K562 (cell line): ENCODE results near the gene PRKCQ. TPM values are rescaled to one million over a fixed set of nuclear protein-coding genes. Genes with fewer than 3 reads are reported as not detected.

Experiments used
- ATAC-seq: fragments of 200-7000 bp; cut with Tn5 transposase; 3 replicates; pipeline ENCODE4 v1.9.1; 2020; ENCODE audit warnings: moderate library complexity
- BruUV-seq: library from RNA; stranded (reverse); fragments of 400-500 nt; replicated peaks from 2 replicates; lab custom pipeline; 2021; lab: Mats Ljungman, UMichigan
- CTCF ChIA-PET: fragments of 300-600 bp; formaldehyde crosslinking; extraction: SDS; loops from one replicate; lab custom pipeline; 2021; ENCODE audit warnings: low intra/inter-chr PET ratio; lab: Yijun Ruan, JAX
- POLR2A ChIA-PET: fragments of 300-600, 350-650 bp; sonication (Branson Sonifier 250); formaldehyde crosslinking; extraction: SDS; loops from one replicate; lab custom pipeline; 2021; ENCODE audit warnings: antibody characterized with exemption, inconsistent platforms; lab: Yijun Ruan, JAX
- DNase-seq, 4 experiments: peaks; one replicate each; pipeline versions ENCODE4 v3.0.0 to v3.0.0-alpha.2; 2011 to 2018; ENCODE audit warnings: low spot score in 3 of 4, mixed read lengths in 3 of 4; ENCODE audit errors: extremely low read depth in 1 of 4
- FAIRE-seq: peaks from 2 replicates; lab custom pipeline; 2011; peaks lifted over from hg19 to GRCh38; lab: Jason Lieb, UNC
- H2AFZ ChIP-seq: 2 replicates; pipeline ENCODE4 v1.6.0; 2011; ENCODE audit warnings: low read depth, low read length, control low read depth, inconsistent platforms
- H3K27ac ChIP-seq: fragments of 200-600 bp; 3 replicates; pipeline ENCODE4 v1.8.0; 2011; ENCODE audit warnings: low read depth, mild to moderate bottlenecking, control low read depth, inconsistent platforms, low read length, moderate library complexity, mixed read lengths; ENCODE audit errors: extremely low read depth
- H3K27me3 ChIP-seq, 2 experiments: fragments of 300-600 bp in 1 of 2; 2 replicates in 1 of 2; 3 replicates in 1 of 2; pipeline versions ENCODE4 v1.6.0 to v1.8.0; 2011; ENCODE audit warnings: inconsistent platforms in 2 of 2, low read length in 2 of 2, mild to moderate bottlenecking in 1 of 2, mixed read lengths in 1 of 2, moderate library complexity in 1 of 2; ENCODE audit not compliant: control insufficient read depth in 2 of 2, insufficient read depth in 2 of 2
- H3K36me3 ChIP-seq: fragments of 300-600 bp; 3 replicates; pipeline ENCODE4 v1.8.0; 2011; ENCODE audit warnings: mild to moderate bottlenecking, low read length, inconsistent platforms; ENCODE audit not compliant: control insufficient read depth, insufficient read depth
- H3K4me1 ChIP-seq, 2 experiments: fragments of 200-600 bp in 1 of 2; replicated peaks in 1 of 2; 2 replicates in 1 of 2; 3 replicates in 1 of 2; pipeline versions ENCODE4 v1.5.1 to v1.8.0; 2011; ENCODE audit warnings: inconsistent platforms in 2 of 2, low read length in 2 of 2, mild to moderate bottlenecking in 1 of 2, mixed read lengths in 1 of 2, moderate library complexity in 1 of 2; ENCODE audit not compliant: control insufficient read depth in 2 of 2, insufficient read depth in 2 of 2
- H3K4me2 ChIP-seq: 2 replicates; pipeline ENCODE4 v1.6.1; 2011; ENCODE audit warnings: low read length, control low read depth, inconsistent platforms, mixed read lengths; ENCODE audit not compliant: insufficient read depth
- H3K4me3 ChIP-seq: fragments of 200-600 bp; sonication (generic), shearing (Covaris generic); 2 replicates; pipeline ENCODE4 v1.5.1; 2016; ENCODE audit warnings: control low read depth, inconsistent platforms
- H3K79me2 ChIP-seq: fragments of 200-600 bp; 3 replicates; pipeline ENCODE4 v1.8.0; 2011; ENCODE audit warnings: low read length, inconsistent platforms; ENCODE audit not compliant: control insufficient read depth, insufficient read depth
- H3K9ac ChIP-seq, 2 experiments: 2 replicates each; pipeline versions ENCODE4 v1.6.0 to v1.6.1; 2011; ENCODE audit warnings: low read depth in 2 of 2, low read length in 2 of 2, control low read depth in 1 of 2, inconsistent platforms in 1 of 2, mild to moderate bottlenecking in 1 of 2, mixed read lengths in 1 of 2; ENCODE audit not compliant: insufficient read depth in 1 of 2
- H3K9me1 ChIP-seq: one replicate; pipeline ENCODE4 v1.6.0; 2011; ENCODE audit warnings: inconsistent platforms, mild to moderate bottlenecking, low read length, moderate library complexity; ENCODE audit not compliant: control insufficient read depth, insufficient read depth
- H3K9me3 ChIP-seq: replicated peaks from 2 replicates; pipeline ENCODE4 v1.5.1; 2011; ENCODE audit warnings: low read depth, low read length, inconsistent platforms; ENCODE audit not compliant: control insufficient read depth, insufficient read depth
- H4K20me1 ChIP-seq: replicated peaks from 2 replicates; pipeline ENCODE4 v1.6.1; 2011; ENCODE audit warnings: low read length, inconsistent platforms, mixed read lengths; ENCODE audit not compliant: control insufficient read depth, insufficient read depth
- C11orf30 ChIP-seq: fragments of 450-650 bp; IDR thresholded peaks from 2 replicates; pipeline ENCODE4 v1.6.1; 2016; ENCODE audit warnings: low read depth, mild to moderate bottlenecking
- CEBPB ChIP-seq: fragments of 450-650 bp; IDR thresholded peaks from 2 replicates; pipeline ENCODE4 v1.6.1; 2016; ENCODE audit warnings: missing genetic modification characterization, missing compliant biosample characterization
- DEAF1 ChIP-seq: fragments of 450-650 bp; formaldehyde crosslinking; IDR thresholded peaks from 2 replicates; pipeline ENCODE4 v1.4.0; 2020; ENCODE audit warnings: mild to moderate bottlenecking, moderate library complexity
- MAFF ChIP-seq: IDR thresholded peaks from 2 replicates; pipeline ENCODE4 v1.6.1; 2012; ENCODE audit warnings: low read length, improper control_type of control experiment
- MAFG ChIP-seq: fragments of 450-650 bp; conservative IDR thresholded peaks from 2 replicates; pipeline ENCODE4 v1.6.1; 2016; ENCODE audit warnings: missing genetic modification characterization, missing compliant biosample characterization
- MAFK ChIP-seq: IDR thresholded peaks from 2 replicates; pipeline ENCODE4 v1.6.1; 2011; ENCODE audit warnings: low read length, improper control_type of control experiment
- NR2C1 ChIP-seq, 2 experiments: fragments of 450-650 bp; IDR thresholded peaks; 2 replicates each; pipeline ENCODE4 v1.6.1; 2017; ENCODE audit warnings: mild to moderate bottlenecking in 2 of 2, antibody characterized with exemption in 1 of 2, inconsistent platforms in 1 of 2, missing compliant biosample characterization in 1 of 2, missing genetic modification characterization in 1 of 2
- RAD21 ChIP-seq, 2 experiments: fragments of 250-450 bp in 1 of 2; fragments of 450-650 bp in 1 of 2; sonication (Bioruptor Pico) in 1 of 2; formaldehyde crosslinking in 1 of 2; IDR thresholded peaks in 1 of 2; conservative IDR thresholded peaks in 1 of 2; 2 replicates each; pipeline versions ENCODE4 v1.4.0 to v1.8.0; 2020 to 2022; ENCODE audit warnings: mild to moderate bottlenecking in 2 of 2, moderate library complexity in 1 of 2
- SREBF2 ChIP-seq: sonication (generic); formaldehyde crosslinking; IDR thresholded peaks from 2 replicates; pipeline ENCODE4 v1.4.0; 2020; ENCODE audit warnings: mild to moderate bottlenecking, missing genetic modification reagents
- WGBS: fragments of 100-300 bp; shearing (Covaris generic); methylation state at CpG from one replicate; pipeline ENCODE4 v1.1.6; 2016; ENCODE audit warnings: low coverage, mixed read lengths; ENCODE audit not compliant: insufficient coverage; ENCODE audit errors: missing lambda C conversion rate; 5-methylcytosine and 5-hydroxymethylcytosine counted together
- in situ Hi-C: fragments of 300-500 bp; cut with MboI; formaldehyde crosslinking; loops from 4 replicates; pipeline ENCODE4 v1.15.0; 2018; ENCODE audit warnings: inconsistent platforms, mixed read lengths
- intact Hi-C: fragments of 100-400 bp; cut with micrococcal nuclease; formaldehyde crosslinking; loops from 2 replicates; pipeline ENCODE4 v1.14.2; 2022
- polyA plus RNA-seq, 8 experiments: library from polyadenylated mRNA; depleted of rRNA in 4 of 8; stranded (reverse) in 5 of 8; unstranded in 3 of 8; fragments of >200 nt; fragmentation: Nextera tagmentation in 2 of 8; fragmentation: Illumina TruSeq in 1 of 8; extraction: Ambion mirVana in 2 of 8; extraction: Trizol in 1 of 8; gene quantifications; 2 replicates each; pipeline versions ENCODE4 v1.2.1 to v1.2.3, GENCODE V29; 2011 to 2014; ENCODE audit warnings: inconsistent platforms in 1 of 8, missing spikeins in 1 of 8
- total RNA-seq, 7 experiments: library from RNA; depleted of rRNA in 6 of 7; stranded (reverse); fragments of >200 nt in 6 of 7; fragmentation: Illumina TruSeq in 2 of 7; extraction: Trizol in 2 of 7; gene quantifications; 2 replicates each; pipeline versions ENCODE4 v1.2.1 to v1.2.3, GENCODE V29; 2011 to 2021; ENCODE audit warnings: low replicate concordance in 1 of 7
- TF ChIP-seq, protein P1 (sequence below): sonication (generic); formaldehyde crosslinking; IDR thresholded peaks from 2 replicates; pipeline ENCODE4 v1.8.0; 2023; ENCODE audit warnings: missing genetic modification reagents, mild to moderate bottlenecking, borderline replicate concordance
- TF ChIP-seq, protein P2 (sequence below), 3 experiments: IDR thresholded peaks in 2 of 3; conservative IDR thresholded peaks in 1 of 3; 2 replicates each; pipeline ENCODE4 v1.5.1; 2011 to 2012; ENCODE audit warnings: low read length in 3 of 3, mild to moderate bottlenecking in 3 of 3, control low read depth in 2 of 3, improper control_type of control experiment in 1 of 3, inconsistent platforms in 1 of 3, low read depth in 1 of 3, mixed read lengths in 1 of 3, moderate library complexity in 1 of 3; ENCODE audit not compliant: insufficient read depth in 2 of 3

PRKCQ gene
- total and polyA plus RNA-seq, 9 of the 15 experiments (the other 6 are each of a cell fraction or from before 2014, with no cell fraction given) = 4.4 to 23.3 (median 14.6) TPM

DNA sequence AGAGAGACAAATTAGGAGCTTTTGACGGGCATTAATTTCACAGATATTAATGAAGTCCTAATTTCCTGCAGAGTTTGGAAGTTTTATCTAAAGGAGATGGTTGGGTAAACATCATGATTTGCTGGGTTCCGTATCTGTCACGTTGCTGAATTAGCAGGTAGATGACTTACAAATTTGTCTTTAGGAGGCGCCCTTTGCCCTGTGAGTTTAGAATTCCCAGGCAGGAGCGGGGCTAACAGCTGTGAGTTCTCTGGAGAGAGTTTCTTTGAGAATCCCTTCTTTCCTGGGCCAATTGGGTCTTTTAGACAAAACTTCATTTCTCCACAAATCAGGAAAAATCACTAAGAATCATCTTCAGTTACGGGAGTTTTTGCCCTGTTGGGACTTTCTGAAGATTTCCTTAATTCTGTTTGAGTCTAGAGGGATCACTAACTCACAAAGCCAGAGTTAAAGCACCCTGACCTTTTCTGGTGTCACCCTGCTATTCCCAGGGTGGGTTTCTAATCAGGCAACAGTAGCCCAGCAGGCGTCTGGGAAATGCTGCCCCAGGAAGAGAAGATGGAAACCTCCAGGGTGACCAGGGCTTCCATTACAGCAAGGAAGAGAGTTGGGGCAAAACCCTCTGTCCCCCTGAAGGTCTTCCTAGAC lies 63.7 kb downstream of the PRKCQ start:
- TF ChIP-seq RAD21 (CRISPR knock-in tag; conservative IDR thresholded peaks at IDR 0.05 in 1 of 2, IDR thresholded peaks at IDR 0.05 in 1 of 2) (peak; percentile 19 to 54; a peak in 3 of 4 replicates), NR2C1 (IDR thresholded peaks at IDR 0.05) (no peak), NR2C1 (tag; IDR thresholded peaks at IDR 0.05) (no peak; the same call in 1 of the 2 replicates), SREBF2 (CRISPR knock-in tag) (no peak), DEAF1 (peak; percentile 38; the same call in 1 of the 2 replicates), MAFF (peak; percentile 11; the same call in 1 of the 2 replicates), CEBPB (no peak), C11orf30 (no peak; the same call in 1 of the 2 replicates), MAFK (peak; percentile 28; the same call in 1 of the 2 replicates), MAFG (tag) (0 out of 2 replicates have a peak, but pooled peaks have one; percentile 25)
- TF ChIP-seq, protein P1, sequence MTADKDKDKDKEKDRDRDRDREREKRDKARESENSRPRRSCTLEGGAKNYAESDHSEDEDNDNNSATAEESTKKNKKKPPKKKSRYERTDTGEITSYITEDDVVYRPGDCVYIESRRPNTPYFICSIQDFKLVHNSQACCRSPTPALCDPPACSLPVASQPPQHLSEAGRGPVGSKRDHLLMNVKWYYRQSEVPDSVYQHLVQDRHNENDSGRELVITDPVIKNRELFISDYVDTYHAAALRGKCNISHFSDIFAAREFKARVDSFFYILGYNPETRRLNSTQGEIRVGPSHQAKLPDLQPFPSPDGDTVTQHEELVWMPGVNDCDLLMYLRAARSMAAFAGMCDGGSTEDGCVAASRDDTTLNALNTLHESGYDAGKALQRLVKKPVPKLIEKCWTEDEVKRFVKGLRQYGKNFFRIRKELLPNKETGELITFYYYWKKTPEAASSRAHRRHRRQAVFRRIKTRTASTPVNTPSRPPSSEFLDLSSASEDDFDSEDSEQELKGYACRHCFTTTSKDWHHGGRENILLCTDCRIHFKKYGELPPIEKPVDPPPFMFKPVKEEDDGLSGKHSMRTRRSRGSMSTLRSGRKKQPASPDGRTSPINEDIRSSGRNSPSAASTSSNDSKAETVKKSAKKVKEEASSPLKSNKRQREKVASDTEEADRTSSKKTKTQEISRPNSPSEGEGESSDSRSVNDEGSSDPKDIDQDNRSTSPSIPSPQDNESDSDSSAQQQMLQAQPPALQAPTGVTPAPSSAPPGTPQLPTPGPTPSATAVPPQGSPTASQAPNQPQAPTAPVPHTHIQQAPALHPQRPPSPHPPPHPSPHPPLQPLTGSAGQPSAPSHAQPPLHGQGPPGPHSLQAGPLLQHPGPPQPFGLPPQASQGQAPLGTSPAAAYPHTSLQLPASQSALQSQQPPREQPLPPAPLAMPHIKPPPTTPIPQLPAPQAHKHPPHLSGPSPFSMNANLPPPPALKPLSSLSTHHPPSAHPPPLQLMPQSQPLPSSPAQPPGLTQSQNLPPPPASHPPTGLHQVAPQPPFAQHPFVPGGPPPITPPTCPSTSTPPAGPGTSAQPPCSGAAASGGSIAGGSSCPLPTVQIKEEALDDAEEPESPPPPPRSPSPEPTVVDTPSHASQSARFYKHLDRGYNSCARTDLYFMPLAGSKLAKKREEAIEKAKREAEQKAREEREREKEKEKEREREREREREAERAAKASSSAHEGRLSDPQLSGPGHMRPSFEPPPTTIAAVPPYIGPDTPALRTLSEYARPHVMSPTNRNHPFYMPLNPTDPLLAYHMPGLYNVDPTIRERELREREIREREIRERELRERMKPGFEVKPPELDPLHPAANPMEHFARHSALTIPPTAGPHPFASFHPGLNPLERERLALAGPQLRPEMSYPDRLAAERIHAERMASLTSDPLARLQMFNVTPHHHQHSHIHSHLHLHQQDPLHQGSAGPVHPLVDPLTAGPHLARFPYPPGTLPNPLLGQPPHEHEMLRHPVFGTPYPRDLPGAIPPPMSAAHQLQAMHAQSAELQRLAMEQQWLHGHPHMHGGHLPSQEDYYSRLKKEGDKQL (CRISPR knock-in tag) = no peak
- TF ChIP-seq, protein P2, sequence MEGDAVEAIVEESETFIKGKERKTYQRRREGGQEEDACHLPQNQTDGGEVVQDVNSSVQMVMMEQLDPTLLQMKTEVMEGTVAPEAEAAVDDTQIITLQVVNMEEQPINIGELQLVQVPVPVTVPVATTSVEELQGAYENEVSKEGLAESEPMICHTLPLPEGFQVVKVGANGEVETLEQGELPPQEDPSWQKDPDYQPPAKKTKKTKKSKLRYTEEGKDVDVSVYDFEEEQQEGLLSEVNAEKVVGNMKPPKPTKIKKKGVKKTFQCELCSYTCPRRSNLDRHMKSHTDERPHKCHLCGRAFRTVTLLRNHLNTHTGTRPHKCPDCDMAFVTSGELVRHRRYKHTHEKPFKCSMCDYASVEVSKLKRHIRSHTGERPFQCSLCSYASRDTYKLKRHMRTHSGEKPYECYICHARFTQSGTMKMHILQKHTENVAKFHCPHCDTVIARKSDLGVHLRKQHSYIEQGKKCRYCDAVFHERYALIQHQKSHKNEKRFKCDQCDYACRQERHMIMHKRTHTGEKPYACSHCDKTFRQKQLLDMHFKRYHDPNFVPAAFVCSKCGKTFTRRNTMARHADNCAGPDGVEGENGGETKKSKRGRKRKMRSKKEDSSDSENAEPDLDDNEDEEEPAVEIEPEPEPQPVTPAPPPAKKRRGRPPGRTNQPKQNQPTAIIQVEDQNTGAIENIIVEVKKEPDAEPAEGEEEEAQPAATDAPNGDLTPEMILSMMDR (IDR thresholded peaks at IDR 0.05 in 2 of 3, conservative IDR thresholded peaks at IDR 0.05 in 1 of 3; ENCODE audit: insufficient read depth in 2 of 3, low read depth in 1 of 3, low read length in 3 of 3) = peak in 1 of 3 experiments; percentile 41; a peak in 2 of 6 replicates
- Histone ChIP-seq H3K9me3 (peaks cover 5% of the 10 kb centered on the region), H3K27ac (no peak overlapping the region), H4K20me1 (no peaks in the 10 kb centered on the region), H3K36me3 (peaks cover 12% of the 10 kb centered on the region), H3K4me1 (peaks cover 2 to 24% of the 10 kb centered on the region in 2 experiments), H3K4me3 (no peak overlapping the region), H3K27me3 (no peaks in the 10 kb centered on the region), H3K79me2 (no peaks in the 10 kb centered on the region), H3K9me1 (no peaks in the 10 kb centered on the region), H3K4me2 (no peak overlapping the region), H3K9ac (no peak overlapping the region), H2AFZ (no peak overlapping the region)
- ChIA-PET CTCF (interaction anchor here (0.5 to 0.7 kb wide), 2 partner anchors 1183 to 1577 kb away, joined by 3 to 4 read pairs; no protein-coding TSS in a partner anchor), POLR2A (interaction anchor here (0.9 kb wide), 1 partner anchor 8 kb away, joined by 3 read pairs; no protein-coding TSS in a partner anchor)
- in situ Hi-C loops (no loop called here), intact Hi-C loops (loop anchor here (2.0 to 5.0 kb wide), 4 partner anchors 64 to 151 kb away; partner anchors contain the start of gene PRKCQ)
- no TSS peak for BruUV-seq
- DNase-seq (peak in 1 of 4 experiments; percentile 19), ATAC-seq (no peak), FAIRE-seq (peak; percentile 37)
- 56% methylated on average over 7 of the region's 7 CpGs for WGBS
